Stimulated activated CD8-positive, alpha-beta memory T cell treated with anti-CD3 and anti-CD28 coated beads, Interleukin-4, amount 100 ng/mL, for 48 hours (primary cell): Measurements from ENCODE around the gene TRMT44.
"Not testable (repeated sequence)": the region's sequence is repeated elsewhere in the genome, so short reads cannot be mapped to it uniquely, and the experiment has no call there.

Experiments
- DNase-seq: peaks from one replicate; pipeline ENCODE4 v3.0.0-alpha.2; 2020

Gene TRMT44

GRCh38 chr4:8471211-8471875 lies 30.8 kb downstream of the TRMT44 start:
- no peak for DNase-seq

- no peak for DNase-seq
Observed at GRCh38 chr4:8472158-8472688, 31.6 kb downstream of the TRMT44 start.

GRCh38 chr4:8472689-8473197 lies 32.2 kb downstream of the TRMT44 start:
- DNase-seq: no peak

GRCh38 chr4:8473198-8473919 lies 32.8 kb downstream of the TRMT44 start:
- DNase-seq: no peak

GRCh38 chr4:8473920-8474590 lies 33.5 kb downstream of the TRMT44 start:
- DNase-seq: no peak

- DNase-seq: no peak
Observed at GRCh38 chr4:8474856-8475255, 34.3 kb downstream of the TRMT44 start.

GRCh38 chr4:8475751-8476575 lies 35.4 kb downstream of the TRMT44 start:
- DNase-seq: no peak

- DNase-seq: no peak
Observed at GRCh38 chr4:8477095-8477635, 36.6 kb downstream of the TRMT44 start.

- no peak for DNase-seq
Observed at GRCh38 chr4:8477676-8478075, 37.1 kb downstream of the TRMT44 start.

GRCh38 chr4:8478371-8478770 lies 37.8 kb downstream of the TRMT44 start:
- no peak for DNase-seq

- no peak for DNase-seq
Observed at GRCh38 chr4:8478801-8479744, 38.5 kb downstream of the TRMT44 start.

- DNase-seq: no peak
Observed at GRCh38 chr4:8480221-8480620, 39.6 kb downstream of the TRMT44 start.

GRCh38 chr4:8486643-8487042 lies 46.1 kb downstream of the TRMT44 start:
- DNase-seq: not testable (repeated sequence)

GRCh38 chr4:8488791-8489369 lies 48.3 kb downstream of the TRMT44 start:
- no peak for DNase-seq

- not testable (repeated sequence) for DNase-seq
Observed at GRCh38 chr4:8491478-8491877, 50.9 kb downstream of the TRMT44 start.

- DNase-seq: no peak
Observed at GRCh38 chr4:8492174-8492573, 51.6 kb downstream of the TRMT44 start.

GRCh38 chr4:8493484-8493883 lies 52.9 kb downstream of the TRMT44 start:
- no peak for DNase-seq

- DNase-seq: no peak
Observed at GRCh38 chr4:8494218-8494617, 53.6 kb downstream of the TRMT44 start.

- DNase-seq: no peak
Observed at GRCh38 chr4:8494983-8495548, 54.5 kb downstream of the TRMT44 start.

GRCh38 chr4:8495803-8496202 lies 55.2 kb downstream of the TRMT44 start:
- no peak for DNase-seq
